Activated naive CD4-positive, alpha-beta T cell treated with anti-CD3 and anti-CD28 coated beads, Interleukin-2, amount 50 U/mL, for 24 hours (primary cell): ENCODE data around the gene FGFR3.

ENCODE experiments used
- H3K27ac Mint-ChIP-seq: one replicate; pipeline ENCODE4 v1.8.0; 2021; ENCODE audit warnings: mild to moderate bottlenecking, mixed read lengths
- H3K27me3 Mint-ChIP-seq: one replicate; pipeline ENCODE4 v1.8.0; 2021; ENCODE audit warnings: mixed read lengths
- H3K36me3 Mint-ChIP-seq: one replicate; pipeline ENCODE4 v1.8.0; 2021; ENCODE audit warnings: mixed read lengths
- H3K4me1 Mint-ChIP-seq: one replicate; pipeline ENCODE4 v1.8.0; 2021; ENCODE audit warnings: mixed read lengths
- H3K4me3 Mint-ChIP-seq: one replicate; pipeline ENCODE4 v1.8.0; 2021; ENCODE audit warnings: mild to moderate bottlenecking, mixed read lengths
- H3K9me3 Mint-ChIP-seq: one replicate; pipeline ENCODE4 v1.8.0; 2021; ENCODE audit warnings: mixed read lengths

FGFR3 gene

DNA sequence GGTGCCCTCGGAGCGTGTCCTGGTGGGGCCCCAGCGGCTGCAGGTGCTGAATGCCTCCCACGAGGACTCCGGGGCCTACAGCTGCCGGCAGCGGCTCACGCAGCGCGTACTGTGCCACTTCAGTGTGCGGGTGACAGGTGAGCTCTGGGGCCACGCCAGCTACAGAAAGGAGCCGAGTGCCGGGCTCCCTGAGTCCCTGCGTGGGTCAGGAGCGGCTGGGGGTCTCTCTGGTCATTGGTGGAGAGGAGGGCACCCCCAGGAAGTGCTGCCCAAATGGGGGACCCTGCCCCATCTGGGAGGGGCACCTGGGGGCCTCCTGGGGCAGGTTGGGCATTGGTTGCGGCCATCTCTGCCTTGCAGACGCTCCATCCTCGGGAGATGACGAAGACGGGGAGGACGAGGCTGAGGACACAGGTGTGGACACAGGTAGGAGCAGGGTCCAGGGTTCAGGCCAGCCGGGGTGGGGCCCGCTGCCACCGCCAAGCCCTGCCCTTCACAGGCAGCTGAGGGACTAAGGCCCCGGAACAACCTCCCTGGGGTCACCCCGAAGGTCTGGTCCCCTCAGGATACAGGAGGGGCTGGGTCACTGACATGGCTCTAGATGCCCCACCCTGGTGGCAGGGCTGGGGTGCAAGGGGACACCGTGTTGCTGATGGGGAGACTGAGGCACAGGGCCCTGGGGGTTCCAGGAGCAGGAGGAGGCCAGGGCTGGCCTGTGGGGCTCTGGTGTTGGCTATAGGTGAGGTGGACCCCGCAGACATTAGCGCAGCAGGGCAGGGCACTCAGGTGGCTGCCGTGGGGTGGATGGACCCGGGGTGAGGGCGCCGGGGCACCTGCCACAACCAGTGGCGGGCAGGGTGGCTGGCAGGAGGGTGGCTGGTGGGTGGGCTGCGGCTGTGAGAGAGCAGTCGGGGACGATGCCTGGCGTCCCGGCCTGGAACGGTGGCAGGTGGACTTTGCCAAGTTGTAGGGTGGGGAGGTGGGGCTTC lies 6.6 kb downstream of the FGFR3 start:
- Mint-ChIP-seq H3K4me1 (no peaks in the 10 kb centered on the region), H3K9me3 (no peaks in the 10 kb centered on the region), H3K27ac (no peak overlapping the region), H3K4me3 (no peak overlapping the region), H3K36me3 (no peaks in the 10 kb centered on the region), H3K27me3 (peaks cover 9% of the 10 kb centered on the region)

- no peak overlapping the region for H3K4me3 Mint-ChIP-seq
- H3K27me3 Mint-ChIP-seq = peaks cover 9% of the 10 kb centered on the region
- no peaks in the 10 kb centered on the region for H3K9me3 Mint-ChIP-seq
- no peaks in the 10 kb centered on the region for H3K36me3 Mint-ChIP-seq
- no peaks in the 10 kb centered on the region for H3K4me1 Mint-ChIP-seq
- no peak overlapping the region for H3K27ac Mint-ChIP-seq
Observed at GRCh38 chr4:1800805-1801204, 7.7 kb downstream of the FGFR3 start.

DNA sequence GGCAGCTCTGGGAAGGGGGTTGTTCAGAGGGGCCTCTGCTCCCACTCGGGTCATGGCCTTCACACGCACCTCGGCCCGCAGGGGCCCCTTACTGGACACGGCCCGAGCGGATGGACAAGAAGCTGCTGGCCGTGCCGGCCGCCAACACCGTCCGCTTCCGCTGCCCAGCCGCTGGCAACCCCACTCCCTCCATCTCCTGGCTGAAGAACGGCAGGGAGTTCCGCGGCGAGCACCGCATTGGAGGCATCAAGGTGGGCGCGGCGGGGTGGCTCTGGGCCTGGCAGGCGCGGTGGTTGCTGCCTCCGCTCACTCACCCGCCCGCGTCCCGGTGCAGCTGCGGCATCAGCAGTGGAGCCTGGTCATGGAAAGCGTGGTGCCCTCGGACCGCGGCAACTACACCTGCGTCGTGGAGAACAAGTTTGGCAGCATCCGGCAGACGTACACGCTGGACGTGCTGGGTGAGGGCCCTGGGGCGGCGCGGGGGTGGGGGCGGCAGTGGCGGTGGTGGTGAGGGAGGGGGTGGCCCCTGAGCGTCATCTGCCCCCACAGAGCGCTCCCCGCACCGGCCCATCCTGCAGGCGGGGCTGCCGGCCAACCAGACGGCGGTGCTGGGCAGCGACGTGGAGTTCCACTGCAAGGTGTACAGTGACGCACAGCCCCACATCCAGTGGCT lies 8.3 kb downstream of the FGFR3 start:
- no peaks in the 10 kb centered on the region for H3K36me3 Mint-ChIP-seq
- no peaks in the 10 kb centered on the region for H3K9me3 Mint-ChIP-seq
- peaks cover 6% of the 10 kb centered on the region for H3K27me3 Mint-ChIP-seq
- no peak overlapping the region for H3K4me3 Mint-ChIP-seq
- H3K27ac Mint-ChIP-seq = no peak overlapping the region
- H3K4me1 Mint-ChIP-seq = no peaks in the 10 kb centered on the region

DNA sequence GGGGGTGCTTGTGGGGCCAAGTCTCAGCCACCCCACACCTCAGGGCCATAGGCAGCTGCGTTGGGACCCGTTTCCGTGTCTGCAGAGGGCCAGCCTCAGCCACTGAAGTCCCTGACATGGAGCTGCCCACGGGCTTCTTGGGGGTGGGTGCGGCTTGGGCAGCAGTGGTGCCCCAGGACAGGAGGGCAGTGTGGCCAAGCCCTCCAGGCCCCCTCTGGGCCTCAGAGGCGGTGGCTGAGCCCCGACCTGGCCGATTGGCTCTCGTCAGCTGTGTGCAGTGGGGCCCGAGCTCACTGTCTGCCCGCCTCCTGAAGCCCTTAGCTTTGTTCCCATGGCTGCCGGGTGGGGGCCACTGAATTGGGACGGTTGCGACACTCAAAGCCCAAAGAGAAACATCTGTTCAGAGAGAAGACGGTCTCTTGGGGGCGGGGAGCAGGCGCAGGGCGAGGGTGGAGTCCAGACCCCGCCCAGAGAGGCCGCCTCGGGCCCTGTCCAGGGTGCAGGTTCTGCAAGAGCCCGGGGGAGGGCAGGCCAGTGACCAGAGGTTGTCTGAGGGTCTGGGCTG lies 9.1 kb downstream of the FGFR3 start:
- Mint-ChIP-seq H3K27ac (no peak overlapping the region), H3K36me3 (no peaks in the 10 kb centered on the region), H3K4me1 (no peaks in the 10 kb centered on the region), H3K27me3 (peaks cover 1% of the 10 kb centered on the region), H3K9me3 (no peaks in the 10 kb centered on the region), H3K4me3 (no peak overlapping the region)

DNA sequence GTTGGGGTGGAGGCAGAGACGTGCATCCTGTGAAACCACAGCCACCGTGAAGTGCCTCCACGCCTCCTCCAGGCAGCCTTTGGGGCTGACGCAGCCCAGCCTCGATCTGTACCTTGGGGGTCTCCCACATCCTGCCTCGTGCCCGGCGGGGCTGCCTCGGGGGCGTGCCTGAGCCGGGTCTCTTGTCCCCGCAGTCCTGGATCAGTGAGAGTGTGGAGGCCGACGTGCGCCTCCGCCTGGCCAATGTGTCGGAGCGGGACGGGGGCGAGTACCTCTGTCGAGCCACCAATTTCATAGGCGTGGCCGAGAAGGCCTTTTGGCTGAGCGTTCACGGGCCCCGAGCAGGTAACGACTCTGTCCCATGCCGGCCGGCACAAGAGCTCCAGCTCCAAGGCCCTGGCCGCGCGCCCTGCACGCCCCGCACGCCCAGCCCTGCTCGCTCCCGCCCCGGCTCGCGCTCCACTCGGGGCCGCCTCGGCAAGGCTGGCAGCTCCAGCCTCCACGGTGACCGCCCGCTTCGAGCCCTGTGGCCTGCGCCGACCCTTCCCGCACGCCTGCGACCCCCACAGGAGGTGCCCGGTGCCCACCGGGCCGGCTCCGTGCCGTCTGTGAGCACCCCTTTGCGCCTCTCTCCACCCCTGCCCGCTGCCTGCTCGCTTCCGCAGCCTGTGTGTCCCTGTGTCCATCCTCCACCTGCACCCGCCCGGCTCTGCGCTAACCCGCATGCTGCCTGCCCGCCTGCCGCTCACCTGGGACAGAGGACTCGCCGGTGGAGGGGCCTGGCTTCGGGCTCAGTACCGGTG lies 9.8 kb downstream of the FGFR3 start:
- no peaks in the 10 kb centered on the region for H3K4me1 Mint-ChIP-seq
- no peak overlapping the region for H3K4me3 Mint-ChIP-seq
- peaks cover 1% of the 10 kb centered on the region for H3K27me3 Mint-ChIP-seq
- no peaks in the 10 kb centered on the region for H3K36me3 Mint-ChIP-seq
- no peaks in the 10 kb centered on the region for H3K9me3 Mint-ChIP-seq
- H3K27ac Mint-ChIP-seq = no peak overlapping the region

DNA sequence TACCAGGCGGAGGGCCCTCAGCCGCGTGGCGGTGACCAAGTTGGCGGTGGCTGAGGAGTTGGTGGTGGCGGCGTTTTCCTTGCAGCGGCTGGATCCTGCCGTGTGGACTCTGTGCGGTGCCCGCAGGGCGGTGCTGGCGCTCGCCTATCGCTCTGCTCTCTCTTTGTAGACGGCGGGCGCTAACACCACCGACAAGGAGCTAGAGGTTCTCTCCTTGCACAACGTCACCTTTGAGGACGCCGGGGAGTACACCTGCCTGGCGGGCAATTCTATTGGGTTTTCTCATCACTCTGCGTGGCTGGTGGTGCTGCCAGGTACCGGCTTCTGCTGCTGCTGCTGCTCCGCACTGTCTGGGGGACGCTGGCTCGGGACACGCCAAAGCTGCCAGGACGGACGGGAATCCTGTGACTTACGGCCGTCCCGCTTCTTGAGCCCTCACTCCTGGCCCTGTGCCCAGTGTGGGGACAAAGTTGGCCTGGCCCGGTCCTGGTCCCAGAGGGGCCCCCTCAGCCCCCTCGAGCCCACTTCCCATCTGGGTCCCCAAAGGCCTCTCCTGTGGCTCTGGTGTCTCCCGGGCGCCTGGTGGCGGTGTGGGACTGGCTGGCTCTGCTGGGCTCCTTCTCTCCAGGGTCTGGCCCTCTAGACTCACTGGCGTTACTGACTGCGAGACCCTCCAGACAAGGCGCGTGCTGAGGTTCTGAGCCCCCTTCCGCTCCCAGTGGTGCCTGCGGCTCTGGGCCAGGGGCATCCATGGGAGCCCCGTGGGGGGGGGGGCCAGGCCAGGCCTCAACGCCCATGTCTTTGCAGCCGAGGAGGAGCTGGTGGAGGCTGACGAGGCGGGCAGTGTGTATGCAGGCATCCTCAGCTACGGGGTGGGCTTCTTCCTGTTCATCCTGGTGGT lies 10.7 kb downstream of the FGFR3 start:
- Mint-ChIP-seq H3K36me3 (no peaks in the 10 kb centered on the region), H3K4me1 (no peaks in the 10 kb centered on the region), H3K27ac (no peak overlapping the region), H3K4me3 (no peak overlapping the region), H3K9me3 (no peaks in the 10 kb centered on the region), H3K27me3 (peaks cover under 1% of the 10 kb centered on the region)

DNA sequence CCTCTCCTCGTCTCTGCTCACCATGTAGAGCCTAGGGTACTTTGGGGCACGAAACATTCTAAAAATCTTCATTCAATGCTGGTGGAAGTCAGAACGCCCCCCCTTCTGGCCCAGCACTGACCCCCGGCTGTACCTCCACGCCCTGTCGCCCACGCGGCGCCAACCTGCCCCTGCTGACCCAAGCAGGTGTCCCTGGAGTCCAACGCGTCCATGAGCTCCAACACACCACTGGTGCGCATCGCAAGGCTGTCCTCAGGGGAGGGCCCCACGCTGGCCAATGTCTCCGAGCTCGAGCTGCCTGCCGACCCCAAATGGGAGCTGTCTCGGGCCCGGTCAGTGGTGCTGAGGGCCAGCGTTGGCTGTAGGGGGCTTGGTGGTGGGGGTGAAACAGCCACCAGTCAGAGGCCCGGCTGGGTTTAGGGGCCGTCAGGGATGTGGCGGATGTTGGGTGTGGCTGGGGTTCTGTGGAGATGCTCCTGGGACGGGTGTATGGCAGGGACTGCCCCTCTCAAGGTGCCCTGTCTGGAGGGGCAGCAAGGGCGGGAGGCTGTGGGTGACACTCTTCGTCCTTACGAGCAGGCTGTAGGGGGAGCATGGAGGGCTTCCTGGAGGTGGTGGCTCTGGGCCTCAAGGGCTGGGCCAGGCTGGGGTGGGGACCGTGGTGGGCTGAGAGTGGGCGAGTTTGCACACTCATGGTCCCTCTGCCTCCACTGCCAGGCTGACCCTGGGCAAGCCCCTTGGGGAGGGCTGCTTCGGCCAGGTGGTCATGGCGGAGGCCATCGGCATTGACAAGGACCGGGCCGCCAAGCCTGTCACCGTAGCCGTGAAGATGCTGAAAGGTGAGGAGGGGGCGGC lies 11.8 kb downstream of the FGFR3 start:
- Mint-ChIP-seq H3K4me3 (no peak overlapping the region), H3K27me3 (no peaks in the 10 kb centered on the region), H3K4me1 (no peaks in the 10 kb centered on the region), H3K9me3 (no peaks in the 10 kb centered on the region), H3K27ac (no peak overlapping the region), H3K36me3 (no peaks in the 10 kb centered on the region)

DNA sequence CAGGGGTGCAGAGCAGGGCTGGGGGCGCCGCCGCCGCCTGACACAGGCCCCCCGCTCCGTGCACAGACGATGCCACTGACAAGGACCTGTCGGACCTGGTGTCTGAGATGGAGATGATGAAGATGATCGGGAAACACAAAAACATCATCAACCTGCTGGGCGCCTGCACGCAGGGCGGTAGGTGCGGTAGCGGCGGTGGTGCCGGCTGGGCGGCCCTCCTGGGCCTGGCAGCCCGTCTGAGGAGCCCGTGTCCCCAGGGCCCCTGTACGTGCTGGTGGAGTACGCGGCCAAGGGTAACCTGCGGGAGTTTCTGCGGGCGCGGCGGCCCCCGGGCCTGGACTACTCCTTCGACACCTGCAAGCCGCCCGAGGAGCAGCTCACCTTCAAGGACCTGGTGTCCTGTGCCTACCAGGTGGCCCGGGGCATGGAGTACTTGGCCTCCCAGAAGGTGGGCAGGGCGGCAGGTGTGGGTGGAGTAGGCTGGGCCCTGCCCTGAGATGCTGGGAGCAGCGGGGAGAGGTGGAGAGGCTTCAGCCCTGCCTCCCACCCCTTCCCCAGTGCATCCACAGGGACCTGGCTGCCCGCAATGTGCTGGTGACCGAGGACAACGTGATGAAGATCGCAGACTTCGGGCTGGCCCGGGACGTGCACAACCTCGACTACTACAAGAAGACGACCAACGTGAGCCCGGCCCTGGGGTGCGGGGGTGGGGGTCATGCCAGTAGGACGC lies 12.6 kb downstream of the FGFR3 start:
- H3K9me3 Mint-ChIP-seq = no peaks in the 10 kb centered on the region
- no peaks in the 10 kb centered on the region for H3K27me3 Mint-ChIP-seq
- no peaks in the 10 kb centered on the region for H3K36me3 Mint-ChIP-seq
- H3K27ac Mint-ChIP-seq = no peak overlapping the region
- no peak overlapping the region for H3K4me3 Mint-ChIP-seq
- no peaks in the 10 kb centered on the region for H3K4me1 Mint-ChIP-seq

DNA sequence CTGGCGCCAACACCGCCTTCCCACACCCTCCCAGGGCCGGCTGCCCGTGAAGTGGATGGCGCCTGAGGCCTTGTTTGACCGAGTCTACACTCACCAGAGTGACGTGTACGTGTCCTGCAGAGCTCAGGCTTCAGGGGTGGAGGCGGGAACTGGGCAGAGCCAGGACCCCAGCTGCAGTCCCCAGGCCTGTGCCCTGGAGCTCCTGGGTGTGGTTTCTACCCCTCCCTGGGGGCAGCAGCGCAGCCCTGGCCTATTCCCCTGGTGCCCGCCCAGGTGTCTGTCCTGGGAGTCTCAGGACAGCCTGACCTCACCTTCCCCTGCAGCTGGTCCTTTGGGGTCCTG lies 13.1 kb downstream of the FGFR3 start:
- no peak overlapping the region for H3K27ac Mint-ChIP-seq
- H3K36me3 Mint-ChIP-seq = no peaks in the 10 kb centered on the region
- no peaks in the 10 kb centered on the region for H3K9me3 Mint-ChIP-seq
- no peak overlapping the region for H3K4me3 Mint-ChIP-seq
- no peaks in the 10 kb centered on the region for H3K27me3 Mint-ChIP-seq
- H3K4me1 Mint-ChIP-seq = no peaks in the 10 kb centered on the region

GRCh38 chr4:1806596-1807331 lies 13.7 kb downstream of the FGFR3 start:
- no peaks in the 10 kb centered on the region for H3K4me1 Mint-ChIP-seq
- H3K27ac Mint-ChIP-seq = no peak overlapping the region

GRCh38 chr4:1807332-1807777 lies 14.3 kb downstream of the FGFR3 start:
- Mint-ChIP-seq H3K27ac (no peak overlapping the region), H3K27me3 (no peaks in the 10 kb centered on the region), H3K4me1 (no peaks in the 10 kb centered on the region), H3K4me3 (no peak overlapping the region), H3K9me3 (no peaks in the 10 kb centered on the region), H3K36me3 (no peaks in the 10 kb centered on the region)

More at GRCh38 chr4:1806596-1807331, 13.7 kb downstream of the FGFR3 start:
- no peaks in the 10 kb centered on the region for H3K27me3 Mint-ChIP-seq
- no peak overlapping the region for H3K4me3 Mint-ChIP-seq
- H3K36me3 Mint-ChIP-seq = no peaks in the 10 kb centered on the region
- H3K9me3 Mint-ChIP-seq = no peaks in the 10 kb centered on the region

DNA sequence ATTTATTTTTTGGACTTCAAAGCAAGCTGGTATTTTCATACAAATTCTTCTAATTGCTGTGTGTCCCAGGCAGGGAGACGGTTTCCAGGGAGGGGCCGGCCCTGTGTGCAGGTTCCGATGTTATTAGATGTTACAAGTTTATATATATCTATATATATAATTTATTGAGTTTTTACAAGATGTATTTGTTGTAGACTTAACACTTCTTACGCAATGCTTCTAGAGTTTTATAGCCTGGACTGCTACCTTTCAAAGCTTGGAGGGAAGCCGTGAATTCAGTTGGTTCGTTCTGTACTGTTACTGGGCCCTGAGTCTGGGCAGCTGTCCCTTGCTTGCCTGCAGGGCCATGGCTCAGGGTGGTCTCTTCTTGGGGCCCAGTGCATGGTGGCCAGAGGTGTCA lies 15.3 kb downstream of the FGFR3 start:
- Mint-ChIP-seq H3K36me3 (no peaks in the 10 kb centered on the region), H3K27me3 (no peaks in the 10 kb centered on the region), H3K27ac (no peak overlapping the region), H3K4me3 (no peak overlapping the region), H3K4me1 (no peaks in the 10 kb centered on the region), H3K9me3 (no peaks in the 10 kb centered on the region)
